ENCODE data around the gene SPIRE2.

DNA sequence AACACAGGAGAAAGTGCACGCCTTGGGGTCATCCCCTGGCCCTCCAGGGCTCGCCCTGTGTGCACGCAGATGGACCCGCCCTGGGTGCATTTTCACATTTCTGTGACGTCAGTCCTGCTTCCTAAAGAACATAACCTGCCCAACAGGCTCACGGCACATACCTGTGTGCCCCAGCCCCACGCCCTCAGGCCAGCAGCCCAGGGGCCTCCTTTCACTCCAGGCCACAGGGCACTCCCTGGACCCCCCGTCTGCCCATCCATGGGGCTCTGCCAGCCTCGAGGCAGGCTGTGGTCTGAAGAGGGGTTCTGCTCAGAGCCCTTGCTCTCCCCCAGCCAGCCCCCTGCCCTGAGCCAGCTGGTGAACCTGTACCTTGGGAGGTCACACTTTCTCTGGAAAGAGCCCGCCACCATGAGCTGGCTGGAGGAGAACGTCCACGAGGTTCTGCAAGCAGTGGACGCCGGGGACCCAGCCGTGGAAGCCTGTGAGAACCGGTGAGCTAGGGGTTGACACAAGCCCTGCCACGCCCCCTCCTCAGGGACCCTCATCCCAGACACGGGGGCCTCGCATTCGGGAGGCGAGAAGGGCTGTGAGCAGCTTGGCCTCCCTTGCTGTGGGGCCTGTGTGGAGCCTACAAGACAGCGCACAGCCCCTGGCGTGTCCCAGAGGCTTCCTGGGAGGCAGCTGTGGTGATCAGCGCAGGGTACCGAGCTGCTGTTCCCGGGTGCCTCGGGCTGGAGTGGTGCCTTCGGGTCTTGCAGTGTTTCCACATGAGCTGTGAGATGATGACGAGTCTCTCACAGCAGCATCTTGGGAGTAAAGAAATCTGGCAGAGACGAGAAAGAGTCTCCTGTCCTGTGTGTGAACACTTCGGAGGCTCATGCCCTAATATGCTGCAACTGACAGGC lies 76.6 kb downstream of the SPIRE2 start:
- TF ChIP-seq, protein P1, sequence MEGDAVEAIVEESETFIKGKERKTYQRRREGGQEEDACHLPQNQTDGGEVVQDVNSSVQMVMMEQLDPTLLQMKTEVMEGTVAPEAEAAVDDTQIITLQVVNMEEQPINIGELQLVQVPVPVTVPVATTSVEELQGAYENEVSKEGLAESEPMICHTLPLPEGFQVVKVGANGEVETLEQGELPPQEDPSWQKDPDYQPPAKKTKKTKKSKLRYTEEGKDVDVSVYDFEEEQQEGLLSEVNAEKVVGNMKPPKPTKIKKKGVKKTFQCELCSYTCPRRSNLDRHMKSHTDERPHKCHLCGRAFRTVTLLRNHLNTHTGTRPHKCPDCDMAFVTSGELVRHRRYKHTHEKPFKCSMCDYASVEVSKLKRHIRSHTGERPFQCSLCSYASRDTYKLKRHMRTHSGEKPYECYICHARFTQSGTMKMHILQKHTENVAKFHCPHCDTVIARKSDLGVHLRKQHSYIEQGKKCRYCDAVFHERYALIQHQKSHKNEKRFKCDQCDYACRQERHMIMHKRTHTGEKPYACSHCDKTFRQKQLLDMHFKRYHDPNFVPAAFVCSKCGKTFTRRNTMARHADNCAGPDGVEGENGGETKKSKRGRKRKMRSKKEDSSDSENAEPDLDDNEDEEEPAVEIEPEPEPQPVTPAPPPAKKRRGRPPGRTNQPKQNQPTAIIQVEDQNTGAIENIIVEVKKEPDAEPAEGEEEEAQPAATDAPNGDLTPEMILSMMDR (optimal IDR thresholded peaks at IDR 0.05 in 1 of 3, IDR thresholded peaks at IDR 0.05 in 1 of 3, conservative IDR thresholded peaks at IDR 0.05 in 1 of 3; ENCODE audit: extremely low read depth in 1 of 3, insufficient read depth in 2 of 3, low read length in 3 of 3): no peak
- TF ChIP-seq EZH2 (IDR thresholded peaks at IDR 0.05; ENCODE audit: low read length): no peak
